Peyer's patch (tissue), 4 donors: ENCODE data around the gene PRPF38B.

Source experiments
- POLR2A ChIP-seq, 2 donors: fragments of 450-650 bp; IDR thresholded peaks; one replicate each; pipeline ENCODE4 v1.5.1; 2017; ENCODE audit warnings: antibody characterized with exemption in 2 of 2, mild to moderate bottlenecking in 2 of 2, moderate library complexity in 2 of 2
- TF ChIP-seq, protein P1 (sequence below), 6 experiments: fragments of 450-650 bp in 4 of 6; fragments of 200-600 bp in 2 of 6; sonication (generic) in 1 of 6; IDR thresholded peaks; one replicate each; pipeline ENCODE4 v1.5.1; 2017 to 2019; ENCODE audit warnings: antibody characterized with exemption in 6 of 6, mild to moderate bottlenecking in 3 of 6, moderate library complexity in 1 of 6

DNA sequence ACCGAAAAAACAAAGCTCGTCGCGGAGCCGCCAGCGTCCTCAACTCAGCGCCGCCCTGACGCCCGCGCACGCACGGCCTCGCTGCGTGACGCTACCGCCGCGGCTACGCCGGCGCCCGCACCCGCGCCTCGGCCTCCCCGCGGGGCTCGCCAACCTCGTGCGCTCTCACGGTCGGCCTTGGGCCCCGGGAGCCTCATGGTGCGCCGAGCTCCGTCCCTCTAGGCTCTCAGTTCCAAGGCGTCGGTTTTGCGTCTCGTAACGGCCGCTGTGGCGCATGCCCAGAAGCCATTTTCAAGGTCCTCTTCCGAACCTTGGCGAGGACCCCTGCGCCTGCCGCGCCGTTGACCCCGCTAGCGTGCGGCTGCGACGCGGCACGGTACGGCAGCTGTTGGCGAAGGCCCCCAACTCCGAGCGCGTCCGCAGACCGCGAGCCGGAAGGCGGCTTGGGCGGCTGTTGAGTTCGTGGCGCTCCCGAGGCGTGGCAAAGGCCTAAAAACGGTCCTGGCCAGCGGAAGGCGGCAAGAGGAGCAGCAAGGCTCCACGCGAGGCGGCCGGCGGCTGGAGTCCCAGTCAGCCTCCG, 31.0 kb upstream of the PRPF38B start, which contains the start of gene HENMT1:
- peak in 1 of 2 donors; percentile 38 for TF ChIP-seq POLR2A (IDR thresholded peaks at IDR 0.05)
- TF ChIP-seq, protein P1, sequence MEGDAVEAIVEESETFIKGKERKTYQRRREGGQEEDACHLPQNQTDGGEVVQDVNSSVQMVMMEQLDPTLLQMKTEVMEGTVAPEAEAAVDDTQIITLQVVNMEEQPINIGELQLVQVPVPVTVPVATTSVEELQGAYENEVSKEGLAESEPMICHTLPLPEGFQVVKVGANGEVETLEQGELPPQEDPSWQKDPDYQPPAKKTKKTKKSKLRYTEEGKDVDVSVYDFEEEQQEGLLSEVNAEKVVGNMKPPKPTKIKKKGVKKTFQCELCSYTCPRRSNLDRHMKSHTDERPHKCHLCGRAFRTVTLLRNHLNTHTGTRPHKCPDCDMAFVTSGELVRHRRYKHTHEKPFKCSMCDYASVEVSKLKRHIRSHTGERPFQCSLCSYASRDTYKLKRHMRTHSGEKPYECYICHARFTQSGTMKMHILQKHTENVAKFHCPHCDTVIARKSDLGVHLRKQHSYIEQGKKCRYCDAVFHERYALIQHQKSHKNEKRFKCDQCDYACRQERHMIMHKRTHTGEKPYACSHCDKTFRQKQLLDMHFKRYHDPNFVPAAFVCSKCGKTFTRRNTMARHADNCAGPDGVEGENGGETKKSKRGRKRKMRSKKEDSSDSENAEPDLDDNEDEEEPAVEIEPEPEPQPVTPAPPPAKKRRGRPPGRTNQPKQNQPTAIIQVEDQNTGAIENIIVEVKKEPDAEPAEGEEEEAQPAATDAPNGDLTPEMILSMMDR (IDR thresholded peaks at IDR 0.05) = no peak
